ENCODE data around the gene VPS50.

The VPS50 gene

DNA sequence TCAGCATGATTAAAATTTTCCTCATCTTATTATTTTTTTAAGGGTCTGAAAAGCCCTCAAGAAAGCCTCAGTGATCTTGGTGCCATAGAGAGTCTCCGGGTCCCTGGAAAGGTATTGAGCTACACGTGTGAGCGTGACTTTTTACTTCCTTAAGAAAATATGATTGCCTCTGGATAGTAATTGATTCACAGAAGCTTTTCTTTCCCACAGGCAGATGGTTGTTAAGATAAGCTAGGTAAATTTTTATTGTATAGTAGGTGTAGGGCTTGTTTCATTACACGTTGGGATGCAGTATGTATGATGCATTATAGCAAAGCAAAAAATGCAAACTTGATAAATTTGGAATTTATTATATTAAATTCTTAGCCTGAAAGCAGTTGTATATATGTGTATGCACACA is 7.7 kb downstream of the VPS50 start:
- DNase-seq (ENCODE audit: low read depth, low spot score) = no peak
- WGBS (ENCODE audit: insufficient coverage, insufficient read length) = 100% methylated on average over 1 of the region's 4 CpGs

DNA sequence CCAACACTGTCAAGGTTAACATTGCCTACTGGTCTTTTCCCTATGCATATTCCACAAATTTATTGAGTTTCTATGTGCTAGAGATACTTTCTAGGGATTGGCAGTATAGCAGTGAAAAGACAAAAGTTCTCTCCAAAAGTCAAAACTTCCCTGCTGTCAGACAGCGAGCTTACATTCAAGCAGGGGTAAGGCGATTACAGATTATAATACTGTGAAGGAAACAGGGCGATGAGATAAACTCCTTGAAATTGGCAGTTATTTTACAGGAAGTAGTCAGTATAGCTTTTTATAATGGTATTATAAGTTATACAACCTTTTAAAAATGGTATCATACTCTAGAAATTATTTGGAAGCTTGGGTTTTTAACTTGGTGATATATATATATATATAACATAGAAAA is 9.9 kb downstream of the VPS50 start:
- Histone ChIP-seq H3K27me3 (ENCODE audit: control insufficient read depth, insufficient read depth, low read length) (no peaks in the 10 kb centered on the region), H3K27ac (ENCODE audit: low read length) (no peak overlapping the region), H3K4me3 (ENCODE audit: low read length) (no peak overlapping the region), H3K9me3 (ENCODE audit: control insufficient read depth, insufficient read depth, low read length) (no peaks in the 10 kb centered on the region), H3K36me3 (ENCODE audit: control insufficient read depth, insufficient read depth, low read length) (no peaks in the 10 kb centered on the region), H3K4me1 (ENCODE audit: control insufficient read depth, insufficient read depth, low read length) (no peaks in the 10 kb centered on the region)
- DNase-seq (ENCODE audit: low read depth, low spot score) = no peak
- no CpG with 5 or more reads among the region's 3 CpGs for WGBS (ENCODE audit: insufficient coverage, insufficient read length)

More for the DNA sequence above, 7.7 kb downstream of the VPS50 start:
- H3K4me3 ChIP-seq (ENCODE audit: low read length) = no peak overlapping the region
- no peaks in the 10 kb centered on the region for H3K27me3 ChIP-seq (ENCODE audit: control insufficient read depth, insufficient read depth, low read length)
- no peak overlapping the region for H3K27ac ChIP-seq (ENCODE audit: low read length)
- H3K4me1 ChIP-seq (ENCODE audit: control insufficient read depth, insufficient read depth, low read length) = no peaks in the 10 kb centered on the region
- no peaks in the 10 kb centered on the region for H3K9me3 ChIP-seq (ENCODE audit: control insufficient read depth, insufficient read depth, low read length)
- no peaks in the 10 kb centered on the region for H3K36me3 ChIP-seq (ENCODE audit: control insufficient read depth, insufficient read depth, low read length)

DNA sequence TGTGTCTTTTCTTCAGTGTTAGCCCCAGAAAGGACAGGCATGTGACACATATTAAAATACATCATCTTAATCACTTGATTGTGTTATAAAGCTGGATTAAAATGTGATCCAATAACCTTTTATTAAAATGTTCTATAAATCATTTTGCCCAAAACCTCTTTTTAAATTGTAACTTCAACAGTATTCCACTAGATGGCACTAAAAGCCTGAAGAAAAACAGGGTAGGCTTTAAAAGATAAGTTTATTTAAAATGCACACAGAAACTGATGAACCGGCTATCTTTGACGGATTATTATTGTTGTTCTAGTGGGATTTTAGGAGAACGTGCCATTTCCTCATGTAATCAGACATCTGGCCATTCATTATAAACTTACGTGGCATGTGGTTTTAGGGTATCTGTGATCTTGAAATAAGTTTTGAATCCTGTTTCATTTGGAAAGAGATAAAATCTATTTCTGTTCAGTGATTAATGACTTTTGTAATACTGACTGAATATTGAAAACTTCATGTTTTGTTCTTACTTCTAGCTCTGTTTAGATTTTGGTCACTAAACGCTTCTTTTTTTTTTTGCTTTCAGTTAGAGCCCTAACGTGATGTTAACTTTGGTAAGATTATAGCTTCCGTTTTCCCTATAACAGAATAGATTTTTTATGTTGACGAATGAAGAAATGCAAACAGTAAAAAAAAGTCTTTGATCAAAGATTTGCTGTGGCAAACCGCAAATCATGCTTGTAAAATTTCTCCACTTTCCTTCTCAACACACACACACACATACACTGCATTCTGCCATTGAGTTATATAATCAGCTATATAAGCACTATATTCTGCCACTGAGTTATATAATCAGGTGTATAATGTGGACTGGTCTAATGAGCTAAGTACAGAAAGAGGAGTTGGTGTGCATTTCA is 13.6 kb downstream of the VPS50 start:
- no peak for DNase-seq (ENCODE audit: low read depth, low spot score)
- WGBS (ENCODE audit: insufficient coverage, insufficient read length) = no CpG with 5 or more reads among the region's 9 CpGs
- no peaks in the 10 kb centered on the region for H3K9me3 ChIP-seq (ENCODE audit: control insufficient read depth, insufficient read depth, low read length)
- H3K36me3 ChIP-seq (ENCODE audit: control insufficient read depth, insufficient read depth, low read length) = no peaks in the 10 kb centered on the region
- H3K27ac ChIP-seq (ENCODE audit: low read length) = no peak overlapping the region
- H3K4me3 ChIP-seq (ENCODE audit: low read length) = no peak overlapping the region
- no peaks in the 10 kb centered on the region for H3K27me3 ChIP-seq (ENCODE audit: control insufficient read depth, insufficient read depth, low read length)
- H3K4me1 ChIP-seq (ENCODE audit: control insufficient read depth, insufficient read depth, low read length) = no peaks in the 10 kb centered on the region

DNA sequence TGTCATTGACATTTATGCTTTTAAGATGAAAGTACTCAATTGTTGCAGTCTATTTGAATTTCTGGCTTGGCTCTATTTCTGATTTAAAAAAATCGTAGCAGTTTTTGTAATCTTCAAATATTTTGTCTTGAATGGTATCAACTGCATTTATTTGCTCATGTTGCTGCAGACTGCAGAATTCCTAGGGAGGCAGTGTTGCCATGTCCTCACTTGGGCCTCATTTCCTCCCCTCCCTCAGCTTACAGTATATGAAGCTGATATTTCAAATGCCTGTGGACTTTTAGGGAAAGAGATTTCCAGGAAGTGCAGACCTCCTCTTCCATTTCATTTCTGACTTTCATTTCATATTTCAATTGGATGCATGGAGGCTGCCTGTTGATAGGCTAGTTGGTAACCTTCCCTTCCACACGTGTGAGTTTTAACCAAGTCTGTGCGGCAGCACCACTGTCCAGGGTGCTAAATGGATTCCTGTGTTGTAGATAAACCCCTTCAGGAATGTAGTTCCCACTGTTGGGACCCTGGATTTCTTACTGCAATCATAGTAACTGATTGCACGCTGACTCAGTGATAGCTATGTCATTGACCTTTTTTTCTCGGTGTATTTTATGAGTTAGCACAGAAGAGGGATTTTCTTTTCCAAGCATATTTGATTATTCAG is 17.5 kb downstream of the VPS50 start:
- no peak for DNase-seq (ENCODE audit: low read depth, low spot score)
- WGBS (ENCODE audit: insufficient coverage, insufficient read length) = no CpG with 5 or more reads among the region's 5 CpGs
- H3K27ac ChIP-seq (ENCODE audit: low read length) = no peak overlapping the region
- H3K27me3 ChIP-seq (ENCODE audit: control insufficient read depth, insufficient read depth, low read length) = no peaks in the 10 kb centered on the region
- H3K4me1 ChIP-seq (ENCODE audit: control insufficient read depth, insufficient read depth, low read length) = no peaks in the 10 kb centered on the region
- no peak overlapping the region for H3K4me3 ChIP-seq (ENCODE audit: low read length)
- no peaks in the 10 kb centered on the region for H3K36me3 ChIP-seq (ENCODE audit: control insufficient read depth, insufficient read depth, low read length)
- H3K9me3 ChIP-seq (ENCODE audit: control insufficient read depth, insufficient read depth, low read length) = no peaks in the 10 kb centered on the region

DNA sequence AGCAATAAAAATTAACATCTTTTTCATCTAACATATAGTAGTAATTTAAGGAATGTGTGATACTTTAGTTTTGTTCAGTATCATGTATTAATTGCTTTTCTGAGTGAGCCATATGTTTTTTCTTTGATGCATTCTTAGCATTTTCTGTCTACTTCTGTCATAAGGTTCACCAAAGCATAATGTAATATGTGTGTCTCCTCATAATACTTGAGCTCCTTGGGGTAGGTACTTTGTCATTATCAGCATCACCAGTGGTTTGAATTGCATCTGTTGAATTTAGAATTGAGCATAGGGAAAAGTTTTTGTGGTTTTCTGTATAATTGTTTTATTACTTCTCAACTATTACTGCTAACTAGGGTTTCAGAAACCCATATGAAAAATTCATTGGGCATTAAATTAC is 26.5 kb downstream of the VPS50 start:
- Histone ChIP-seq H3K36me3 (ENCODE audit: control insufficient read depth, insufficient read depth, low read length) (no peaks in the 10 kb centered on the region), H3K4me1 (ENCODE audit: control insufficient read depth, insufficient read depth, low read length) (no peaks in the 10 kb centered on the region), H3K9me3 (ENCODE audit: control insufficient read depth, insufficient read depth, low read length) (no peaks in the 10 kb centered on the region), H3K4me3 (ENCODE audit: low read length) (no peak overlapping the region), H3K27ac (ENCODE audit: low read length) (no peak overlapping the region), H3K27me3 (ENCODE audit: control insufficient read depth, insufficient read depth, low read length) (no peaks in the 10 kb centered on the region)
- DNase-seq (ENCODE audit: low read depth, low spot score) = no peak

DNA sequence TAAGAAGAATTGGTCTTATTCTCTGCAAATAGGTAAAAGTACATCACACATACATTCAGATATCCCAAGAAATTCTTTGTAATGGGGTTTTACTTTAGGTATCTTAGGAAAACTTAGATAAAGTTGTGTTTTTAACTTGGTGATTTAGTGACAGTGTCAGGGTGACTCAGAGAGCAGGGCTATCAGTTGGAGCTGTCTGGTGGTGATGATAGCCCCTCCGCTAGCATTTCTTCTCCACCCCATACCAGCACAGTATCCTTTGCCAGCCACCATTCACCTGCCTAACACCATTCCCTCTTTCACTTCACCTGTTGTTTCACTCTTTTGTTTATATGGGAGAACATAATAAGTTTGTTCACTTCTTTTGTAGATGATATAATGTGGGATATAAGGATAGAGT is 30.4 kb downstream of the VPS50 start:
- Histone ChIP-seq H3K4me3 (ENCODE audit: low read length) (no peak overlapping the region), H3K36me3 (ENCODE audit: control insufficient read depth, insufficient read depth, low read length) (no peaks in the 10 kb centered on the region), H3K27me3 (ENCODE audit: control insufficient read depth, insufficient read depth, low read length) (no peaks in the 10 kb centered on the region), H3K4me1 (ENCODE audit: control insufficient read depth, insufficient read depth, low read length) (no peaks in the 10 kb centered on the region), H3K9me3 (ENCODE audit: control insufficient read depth, insufficient read depth, low read length) (no peaks in the 10 kb centered on the region), H3K27ac (ENCODE audit: low read length) (no peak overlapping the region)
- no CpG with 5 or more reads among the region's 1 CpG for WGBS (ENCODE audit: insufficient coverage, insufficient read length)
- no peak for DNase-seq (ENCODE audit: low read depth, low spot score)

DNA sequence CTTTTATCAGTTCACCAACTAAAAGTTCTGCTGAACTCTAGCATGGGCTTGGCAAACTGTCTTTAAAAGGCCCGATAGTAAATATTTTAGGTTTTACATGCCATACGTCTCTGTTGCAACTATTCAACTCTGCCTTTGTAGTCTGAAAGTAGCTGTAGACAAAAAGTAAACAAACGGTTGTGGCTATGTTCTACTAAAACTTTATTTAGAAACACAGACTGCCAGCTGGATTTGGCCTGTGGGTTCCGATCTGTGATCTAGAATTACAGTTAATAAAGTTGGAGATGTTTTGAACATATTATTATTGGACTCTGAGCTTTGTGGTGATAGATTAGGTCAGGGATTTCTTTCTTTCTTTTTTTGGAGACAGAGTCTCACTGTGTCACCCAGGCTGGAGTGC is 33.1 kb downstream of the VPS50 start:
- Histone ChIP-seq H3K9me3 (ENCODE audit: control insufficient read depth, insufficient read depth, low read length) (no peaks in the 10 kb centered on the region), H3K4me3 (ENCODE audit: low read length) (no peak overlapping the region), H3K27ac (ENCODE audit: low read length) (no peak overlapping the region), H3K36me3 (ENCODE audit: control insufficient read depth, insufficient read depth, low read length) (no peaks in the 10 kb centered on the region), H3K4me1 (ENCODE audit: control insufficient read depth, insufficient read depth, low read length) (no peaks in the 10 kb centered on the region), H3K27me3 (ENCODE audit: control insufficient read depth, insufficient read depth, low read length) (no peaks in the 10 kb centered on the region)
- DNase-seq (ENCODE audit: low read depth, low spot score) = no peak
- WGBS (ENCODE audit: insufficient coverage, insufficient read length) = no CpG with 5 or more reads among the region's 4 CpGs

DNA sequence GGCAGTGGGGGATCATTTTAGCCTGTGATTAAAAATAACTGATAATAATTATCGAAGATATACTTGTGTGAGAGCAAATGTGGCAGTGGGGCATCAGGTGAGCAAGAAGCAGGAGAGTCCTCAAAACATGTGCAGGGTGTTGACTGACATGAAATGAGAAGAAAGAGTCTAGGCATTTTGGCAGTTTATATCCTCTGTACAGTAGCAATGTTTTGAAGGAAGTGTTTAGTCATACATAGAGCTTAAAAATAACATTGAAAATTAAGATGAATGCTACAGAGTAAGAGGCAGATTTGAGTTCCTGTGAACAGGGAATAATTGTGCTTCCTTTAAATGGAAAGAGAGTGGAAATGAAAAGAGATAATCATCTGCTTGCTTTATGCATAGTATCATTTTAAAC is 47.4 kb downstream of the VPS50 start:
- no peaks in the 10 kb centered on the region for H3K9me3 ChIP-seq (ENCODE audit: control insufficient read depth, insufficient read depth, low read length)

DNA sequence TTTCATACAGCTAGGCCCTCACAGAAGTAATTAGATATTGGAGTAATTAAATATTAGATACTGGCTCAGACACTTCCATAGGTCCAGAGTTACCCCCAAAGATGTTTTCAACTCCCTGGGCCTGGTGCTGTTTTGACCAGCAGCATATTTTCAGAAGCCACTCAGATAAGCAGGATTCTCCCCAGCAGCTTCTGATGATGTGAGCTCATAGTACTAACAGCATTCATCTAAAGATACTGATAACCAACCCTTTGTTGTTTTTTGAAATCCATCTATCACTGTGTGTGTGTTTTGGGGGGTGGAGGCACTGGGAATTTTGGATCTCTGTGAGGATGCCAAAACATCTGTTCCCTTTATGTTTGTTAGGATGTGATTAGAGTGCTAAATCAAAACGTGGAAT is 52.7 kb downstream of the VPS50 start:
- H3K4me1 ChIP-seq (ENCODE audit: control insufficient read depth, insufficient read depth, low read length) = no peaks in the 10 kb centered on the region
- H3K36me3 ChIP-seq (ENCODE audit: control insufficient read depth, insufficient read depth, low read length) = no peaks in the 10 kb centered on the region
- DNase-seq (ENCODE audit: low read depth, low spot score) = no peak
- no peak overlapping the region for H3K27ac ChIP-seq (ENCODE audit: low read length)
- no peak overlapping the region for H3K4me3 ChIP-seq (ENCODE audit: low read length)
- WGBS (ENCODE audit: insufficient coverage, insufficient read length) = no CpG with 5 or more reads among the region's 1 CpG
- no peaks in the 10 kb centered on the region for H3K9me3 ChIP-seq (ENCODE audit: control insufficient read depth, insufficient read depth, low read length)
- H3K27me3 ChIP-seq (ENCODE audit: control insufficient read depth, insufficient read depth, low read length) = no peaks in the 10 kb centered on the region

More for the DNA sequence above, 47.4 kb downstream of the VPS50 start:
- H3K27me3 ChIP-seq (ENCODE audit: control insufficient read depth, insufficient read depth, low read length) = no peaks in the 10 kb centered on the region
- H3K4me3 ChIP-seq (ENCODE audit: low read length) = no peak overlapping the region
- H3K36me3 ChIP-seq (ENCODE audit: control insufficient read depth, insufficient read depth, low read length) = no peaks in the 10 kb centered on the region
- no peak overlapping the region for H3K27ac ChIP-seq (ENCODE audit: low read length)
- no peaks in the 10 kb centered on the region for H3K4me1 ChIP-seq (ENCODE audit: control insufficient read depth, insufficient read depth, low read length)
- DNase-seq (ENCODE audit: low read depth, low spot score) = no peak
- WGBS (ENCODE audit: insufficient coverage, insufficient read length) = no CpG with 5 or more reads among the region's 1 CpG

DNA sequence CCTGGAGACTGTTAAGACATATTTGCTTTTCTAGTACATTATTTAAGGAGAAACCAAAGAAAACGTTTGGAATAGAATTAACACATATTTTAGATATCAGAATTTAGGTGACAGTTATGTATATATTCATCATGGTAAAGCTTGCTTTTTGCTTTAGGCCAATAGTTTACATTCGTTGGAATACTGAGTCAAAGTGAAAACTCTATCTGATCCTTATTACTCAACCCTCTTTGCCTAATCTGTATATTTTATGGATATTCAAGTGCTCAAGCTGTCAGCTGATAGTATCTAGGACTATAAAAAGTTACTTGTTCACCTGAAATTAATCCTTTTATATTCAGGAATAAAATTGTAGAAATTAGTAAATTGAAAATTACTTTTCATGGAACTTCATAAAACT is 61.1 kb downstream of the VPS50 start:
- no peak for DNase-seq (ENCODE audit: low read depth, low spot score)
- Histone ChIP-seq H3K4me1 (ENCODE audit: control insufficient read depth, insufficient read depth, low read length) (no peaks in the 10 kb centered on the region), H3K27me3 (ENCODE audit: control insufficient read depth, insufficient read depth, low read length) (no peaks in the 10 kb centered on the region), H3K4me3 (ENCODE audit: low read length) (no peak overlapping the region), H3K27ac (ENCODE audit: low read length) (no peak overlapping the region), H3K36me3 (ENCODE audit: control insufficient read depth, insufficient read depth, low read length) (no peaks in the 10 kb centered on the region), H3K9me3 (ENCODE audit: control insufficient read depth, insufficient read depth, low read length) (no peaks in the 10 kb centered on the region)
- no CpG with 5 or more reads among the region's 2 CpGs for WGBS (ENCODE audit: insufficient coverage, insufficient read length)

DNA sequence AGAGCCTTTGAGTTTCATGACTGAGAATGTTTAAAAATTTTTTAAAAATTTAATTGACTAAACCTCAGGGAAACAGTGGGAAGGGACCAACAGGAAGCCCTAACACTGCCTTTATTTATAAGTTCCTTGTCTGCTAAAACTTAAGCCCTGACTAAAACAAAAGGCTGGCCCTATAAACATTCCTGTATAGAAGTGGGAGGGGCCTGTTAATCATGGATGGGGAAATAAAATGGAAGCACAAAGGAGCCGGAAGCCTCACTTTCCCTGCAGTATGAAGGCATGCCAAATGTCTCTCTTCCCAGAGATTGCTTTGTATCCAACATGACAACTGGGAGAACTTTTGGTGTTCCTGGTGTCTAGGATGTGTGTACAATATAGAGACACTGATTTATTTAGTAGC is 66.0 kb downstream of the VPS50 start:
- Histone ChIP-seq H3K4me3 (ENCODE audit: low read length) (no peak overlapping the region), H3K27me3 (ENCODE audit: control insufficient read depth, insufficient read depth, low read length) (no peaks in the 10 kb centered on the region), H3K27ac (ENCODE audit: low read length) (no peak overlapping the region), H3K36me3 (ENCODE audit: control insufficient read depth, insufficient read depth, low read length) (no peaks in the 10 kb centered on the region), H3K4me1 (ENCODE audit: control insufficient read depth, insufficient read depth, low read length) (no peaks in the 10 kb centered on the region), H3K9me3 (ENCODE audit: control insufficient read depth, insufficient read depth, low read length) (no peaks in the 10 kb centered on the region)
- no CpG with 5 or more reads among the region's 1 CpG for WGBS (ENCODE audit: insufficient coverage, insufficient read length)
- DNase-seq (ENCODE audit: low read depth, low spot score) = no peak

Measured in iPS DF 6.9 (cell line).